ENCODE measurements around the gene RGS19.

GRCh38 chr20:64095455-64095854, 16.1 kb upstream of the RGS19 start:
- TF ChIP-seq CTCF (conservative IDR thresholded peaks at IDR 0.05; ENCODE audit: low read depth, low read length) (no peak), EZH2 (IDR thresholded peaks at IDR 0.05; ENCODE audit: borderline replicate concordance, low read depth, low read length, poor library complexity, severe bottlenecking) (no peak)
